Measurements from ENCODE around the gene UMODL1. TPM values are rescaled to one million over a fixed set of nuclear protein-coding genes. Genes with fewer than 3 reads are reported as not detected.

UMODL1 gene
- total RNA-seq, 6 donors from 2014 or later = 0.07 to 6.3 (median 0.59) TPM; not detected in 1

- Histone ChIP-seq H3K36me3 (no peaks in the 10 kb centered on the region), H3K9me3 (no peaks in the 10 kb centered on the region), H3K4me1 (peaks cover 0 to 16% (median 12%) of the 10 kb centered on the region in 4 donors), H3K4me3 (no peak overlapping the region), H3K27ac (peak overlapping the region in 2 of 4 donors; percentile 15 to 73), H3K27me3 (no peaks in the 10 kb centered on the region)
- WGBS, 2 donors = 64 to 66% methylated on average over 7 to 8 of the region's 8 CpGs
- ATAC-seq (ENCODE audit: low FRiP score in 2 of 2) (no peak), DNase-seq (no peak)
- TF ChIP-seq CTCF (IDR thresholded peaks at IDR 0.05) (no peak), EP300 (IDR thresholded peaks at IDR 0.05) (no peak), POLR2A (IDR thresholded peaks at IDR 0.05) (no peak), POLR2AphosphoS5 (IDR thresholded peaks at IDR 0.05) (no peak)
These were observed 32.2 kb upstream of the UMODL1 start for GRCh38 chr21:42038826-42039425.

- Histone ChIP-seq H3K27ac (peak overlapping the region in 3 of 4 donors; percentile 36 to 73 (median 62)), H3K27me3 (no peaks in the 10 kb centered on the region), H3K4me3 (no peak overlapping the region), H3K36me3 (no peaks in the 10 kb centered on the region), H3K4me1 (peaks cover 0 to 16% (median 12%) of the 10 kb centered on the region in 4 donors), H3K9me3 (no peaks in the 10 kb centered on the region)
- ATAC-seq (ENCODE audit: low FRiP score in 2 of 2) (peak; percentile 61 to 64), DNase-seq (peak in 1 of 2 donors; percentile 65)
- WGBS, 2 donors = 35 to 48% methylated on average over 2 to 5 of the region's 5 CpGs
- TF ChIP-seq EP300 (IDR thresholded peaks at IDR 0.05) (peak; percentile 55 to 96 (median 73)), POLR2A (IDR thresholded peaks at IDR 0.05) (no peak), POLR2AphosphoS5 (IDR thresholded peaks at IDR 0.05) (peak; percentile 64 to 89), CTCF (IDR thresholded peaks at IDR 0.05) (no peak)
These were observed 31.6 kb upstream of the UMODL1 start for GRCh38 chr21:42039470-42039901.

- Histone ChIP-seq H3K4me3 (no peak overlapping the region), H3K27ac (peak overlapping the region in 3 of 4 donors; percentile 36 to 73 (median 62)), H3K36me3 (no peaks in the 10 kb centered on the region), H3K4me1 (peaks cover 0 to 16% (median 12%) of the 10 kb centered on the region in 4 donors), H3K27me3 (no peaks in the 10 kb centered on the region), H3K9me3 (no peaks in the 10 kb centered on the region)
- TF ChIP-seq POLR2A (IDR thresholded peaks at IDR 0.05) (no peak), EP300 (IDR thresholded peaks at IDR 0.05) (no peak), CTCF (IDR thresholded peaks at IDR 0.05) (no peak), POLR2AphosphoS5 (IDR thresholded peaks at IDR 0.05) (no peak)
- 54 to 73% methylated on average over 9 to 12 of the region's 12 CpGs for WGBS, 2 donors
- peak in 1 of 2 donors; percentile 48 for ATAC-seq (ENCODE audit: low FRiP score in 2 of 2)
- no peak for DNase-seq
These were observed 31.2 kb upstream of the UMODL1 start for GRCh38 chr21:42039911-42040351.

GRCh38 chr21:42040411-42041180 is 30.5 kb upstream of the UMODL1 start:
- DNase-seq = peak in 1 of 2 donors; percentile 46
- 79 to 87% methylated on average over 18 of the region's 18 CpGs for WGBS, 2 donors
- H3K27me3 ChIP-seq = no peaks in the 10 kb centered on the region
- peak overlapping the region in 2 of 4 donors; percentile 62 to 73 for H3K27ac ChIP-seq
- H3K4me1 ChIP-seq = peaks cover 0 to 16% (median 12%) of the 10 kb centered on the region in 4 donors
- H3K9me3 ChIP-seq = no peaks in the 10 kb centered on the region
- no peak for TF ChIP-seq EP300 (IDR thresholded peaks at IDR 0.05)
- TF ChIP-seq POLR2A (IDR thresholded peaks at IDR 0.05) = no peak
- no peak for TF ChIP-seq POLR2AphosphoS5 (IDR thresholded peaks at IDR 0.05)
- no peak for TF ChIP-seq CTCF (IDR thresholded peaks at IDR 0.05)
- H3K36me3 ChIP-seq = no peaks in the 10 kb centered on the region
- H3K4me3 ChIP-seq = no peak overlapping the region
- peak; percentile 59 to 85 for ATAC-seq (ENCODE audit: low FRiP score in 2 of 2)
